Natural killer cell treated with Interleukin-12 subunit alpha and Interleukin-12 subunit beta and Interleukin-15 and Interleukin-18, amount 100 ng/mL, for 72 hours (primary cell): ENCODE measurements around the gene GRAMD1B. TPM values are rescaled to one million over a fixed set of nuclear protein-coding genes. Genes with fewer than 3 reads are reported as not detected.
"Not testable (repeated sequence)": the region's sequence is repeated elsewhere in the genome, so short reads cannot be mapped to it uniquely, and the experiment has no call there.

Experiments
- ATAC-seq, 2 donors: fragments of 150-1000 bp; cut with Tn5 transposase in 1 of 2; sonication (Bioruptor Pico), chemical (Tn5 transposase) in 1 of 2; 2 replicates each; pipeline ENCODE4 v1.10.0; 2021
- DNase-seq: peaks from one replicate; pipeline ENCODE4 v3.0.0; 2022; ENCODE audit warnings: low spot score
- H3K27ac Mint-ChIP-seq, 2 donors: 1 replicate in 1 of 2; 2 replicates in 1 of 2; pipeline ENCODE4 v1.8.0; 2022; ENCODE audit warnings: mixed read lengths in 2 of 2, mild to moderate bottlenecking in 1 of 2, moderate library complexity in 1 of 2
- H3K27me3 Mint-ChIP-seq, 2 donors: 1 replicate in 1 of 2; 2 replicates in 1 of 2; pipeline ENCODE4 v1.8.0; 2022; ENCODE audit warnings: mixed read lengths in 2 of 2
- H3K36me3 Mint-ChIP-seq: one replicate; pipeline ENCODE4 v1.8.0; 2022; ENCODE audit warnings: mixed read lengths
- H3K4me1 Mint-ChIP-seq, 2 donors: 1 replicate in 1 of 2; 2 replicates in 1 of 2; pipeline ENCODE4 v1.8.0; 2022; ENCODE audit warnings: low read depth in 2 of 2, mixed read lengths in 2 of 2, mild to moderate bottlenecking in 1 of 2
- H3K4me3 Mint-ChIP-seq: one replicate; pipeline ENCODE4 v1.8.0; 2022; ENCODE audit warnings: mixed read lengths
- H3K9me3 Mint-ChIP-seq: 2 replicates; pipeline ENCODE4 v1.8.0; 2022; ENCODE audit warnings: mixed read lengths
- total RNA-seq, 2 donors: library from RNA; stranded (reverse); gene quantifications; one replicate each; pipeline ENCODE4 v1.2.3, GENCODE V29; 2022

The GRAMD1B gene
- total RNA-seq, 2 donors from 2014 or later = 20.3 to 104 TPM

DNA sequence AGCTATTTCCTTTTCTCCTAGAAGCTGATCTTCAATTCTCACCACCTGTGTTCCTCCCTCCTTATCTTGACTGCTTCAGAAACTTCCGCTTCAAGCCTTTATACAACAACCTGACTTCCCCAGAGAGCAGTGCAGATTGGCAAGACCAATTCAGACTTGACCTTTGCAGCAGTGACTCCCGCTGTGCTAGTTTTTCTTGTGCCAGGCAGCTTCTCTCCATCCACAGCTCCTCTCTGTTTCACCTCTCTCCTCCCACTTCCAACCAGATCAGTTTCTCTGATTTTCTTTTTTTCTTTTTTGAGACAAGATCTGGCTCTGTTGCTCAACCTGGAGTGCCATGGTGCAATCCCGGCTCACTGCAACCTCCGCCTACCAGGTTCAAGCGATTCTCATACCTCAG, 74.3 kb downstream of the GRAMD1B start:
- Mint-ChIP-seq H3K27me3 (peaks cover 0 to 2% of the 10 kb centered on the region in 2 donors), H3K4me3 (no peak overlapping the region), H3K9me3 (no peaks in the 10 kb centered on the region), H3K27ac (no peak overlapping the region), H3K36me3 (no peaks in the 10 kb centered on the region), H3K4me1 (peaks cover 15 to 22% of the 10 kb centered on the region in 2 donors)
- ATAC-seq (no peak), DNase-seq (no peak)

- no peaks in the 10 kb centered on the region for H3K36me3 Mint-ChIP-seq
- H3K9me3 Mint-ChIP-seq = no peaks in the 10 kb centered on the region
- H3K4me3 Mint-ChIP-seq = no peak overlapping the region
- peaks cover 0 to 2% of the 10 kb centered on the region in 2 donors for H3K27me3 Mint-ChIP-seq
- H3K27ac Mint-ChIP-seq = no peak overlapping the region
- DNase-seq (no peak), ATAC-seq (no peak)
- peaks cover 15 to 23% of the 10 kb centered on the region in 2 donors for H3K4me1 Mint-ChIP-seq
These were observed 75.7 kb downstream of the GRAMD1B start for GRCh38 chr11:123505546-123506299.

DNA sequence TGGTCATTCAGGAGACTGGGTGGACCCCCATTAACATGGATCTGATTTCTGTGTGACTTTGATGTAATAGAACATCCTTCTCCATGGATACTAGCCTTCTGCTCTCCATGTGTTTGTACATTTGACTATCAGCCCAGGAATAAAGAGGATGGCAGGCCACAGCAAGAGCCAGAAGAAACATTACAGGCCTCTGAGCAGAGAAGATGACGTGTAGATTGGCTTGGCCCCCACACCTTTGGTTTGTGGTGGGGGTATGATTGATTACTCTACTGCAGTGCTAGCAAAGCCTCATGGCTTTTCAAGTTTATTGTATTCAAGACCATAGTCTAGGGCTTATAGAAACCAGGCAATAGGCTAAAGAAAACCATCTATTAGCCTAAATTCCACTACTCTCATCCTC, 77.0 kb downstream of the GRAMD1B start:
- no peaks in the 10 kb centered on the region for H3K9me3 Mint-ChIP-seq
- ATAC-seq = peak in 1 of 2 donors; percentile 72
- no peak overlapping the region for H3K4me3 Mint-ChIP-seq
- no peak for DNase-seq
- no peaks in the 10 kb centered on the region for H3K36me3 Mint-ChIP-seq
- H3K27ac Mint-ChIP-seq = no peak overlapping the region
- peaks cover 0 to 5% of the 10 kb centered on the region in 2 donors for H3K27me3 Mint-ChIP-seq
- peaks cover 20 to 28% of the 10 kb centered on the region in 2 donors for H3K4me1 Mint-ChIP-seq

DNA sequence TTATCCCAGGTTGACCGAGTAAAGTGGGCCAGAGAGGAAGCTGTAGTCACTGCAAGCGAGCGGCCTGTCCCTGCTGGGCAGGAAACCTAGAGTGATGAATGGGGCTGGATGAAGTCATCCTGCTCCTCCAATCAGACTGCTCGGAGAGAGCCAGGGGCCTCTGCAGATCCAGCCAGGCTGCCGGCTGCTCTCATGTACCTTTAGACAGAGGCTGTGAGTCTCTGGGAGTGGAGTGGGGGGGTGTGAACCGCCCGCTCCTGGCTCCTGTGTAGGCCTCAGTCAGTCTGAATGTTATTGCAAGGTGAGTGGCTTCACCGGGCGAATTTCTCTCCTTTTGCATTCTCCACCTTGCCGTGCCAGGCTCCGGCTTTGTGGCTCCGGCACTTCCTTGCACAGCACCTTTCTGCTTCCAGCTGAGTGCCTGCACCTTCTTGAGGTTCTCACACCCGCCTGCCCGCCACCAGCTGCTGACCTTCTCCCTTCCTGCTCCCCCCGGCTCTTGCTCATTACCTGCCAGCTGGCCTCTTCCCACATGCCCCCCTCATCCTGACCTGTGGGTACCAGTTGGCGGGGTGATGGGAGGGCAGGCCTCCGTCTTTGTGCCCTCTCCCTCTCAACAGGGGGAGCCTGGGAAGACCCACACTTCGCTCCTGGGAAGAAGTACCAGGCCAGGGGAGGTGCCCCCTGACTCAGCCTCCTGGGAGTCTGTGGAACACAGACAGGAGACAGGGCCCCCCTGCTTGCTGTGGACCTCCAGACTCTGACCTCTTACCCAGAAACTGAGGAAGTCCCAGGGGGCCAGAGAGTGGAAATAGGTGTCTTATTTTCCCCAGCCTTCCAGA, 79.9 kb downstream of the GRAMD1B start:
- peaks cover 0 to 5% of the 10 kb centered on the region in 2 donors for H3K27me3 Mint-ChIP-seq
- no peak for ATAC-seq

GRCh38 chr11:123510579-123510905, 80.5 kb downstream of the GRAMD1B start:
- ATAC-seq (no peak), DNase-seq (no peak)
- no peak overlapping the region for H3K27ac Mint-ChIP-seq
- peaks cover 0 to 5% of the 10 kb centered on the region in 2 donors for H3K27me3 Mint-ChIP-seq
- H3K4me3 Mint-ChIP-seq = no peak overlapping the region
- no peaks in the 10 kb centered on the region for H3K9me3 Mint-ChIP-seq
- peaks cover 13 to 18% of the 10 kb centered on the region in 2 donors for H3K4me1 Mint-ChIP-seq
- H3K36me3 Mint-ChIP-seq = no peaks in the 10 kb centered on the region

More for the DNA sequence above, 79.9 kb downstream of the GRAMD1B start:
- DNase-seq = no peak
- Mint-ChIP-seq H3K4me1 (peaks cover 13 to 19% of the 10 kb centered on the region in 2 donors), H3K4me3 (no peak overlapping the region), H3K9me3 (no peaks in the 10 kb centered on the region), H3K27ac (no peak overlapping the region), H3K36me3 (no peaks in the 10 kb centered on the region)

DNA sequence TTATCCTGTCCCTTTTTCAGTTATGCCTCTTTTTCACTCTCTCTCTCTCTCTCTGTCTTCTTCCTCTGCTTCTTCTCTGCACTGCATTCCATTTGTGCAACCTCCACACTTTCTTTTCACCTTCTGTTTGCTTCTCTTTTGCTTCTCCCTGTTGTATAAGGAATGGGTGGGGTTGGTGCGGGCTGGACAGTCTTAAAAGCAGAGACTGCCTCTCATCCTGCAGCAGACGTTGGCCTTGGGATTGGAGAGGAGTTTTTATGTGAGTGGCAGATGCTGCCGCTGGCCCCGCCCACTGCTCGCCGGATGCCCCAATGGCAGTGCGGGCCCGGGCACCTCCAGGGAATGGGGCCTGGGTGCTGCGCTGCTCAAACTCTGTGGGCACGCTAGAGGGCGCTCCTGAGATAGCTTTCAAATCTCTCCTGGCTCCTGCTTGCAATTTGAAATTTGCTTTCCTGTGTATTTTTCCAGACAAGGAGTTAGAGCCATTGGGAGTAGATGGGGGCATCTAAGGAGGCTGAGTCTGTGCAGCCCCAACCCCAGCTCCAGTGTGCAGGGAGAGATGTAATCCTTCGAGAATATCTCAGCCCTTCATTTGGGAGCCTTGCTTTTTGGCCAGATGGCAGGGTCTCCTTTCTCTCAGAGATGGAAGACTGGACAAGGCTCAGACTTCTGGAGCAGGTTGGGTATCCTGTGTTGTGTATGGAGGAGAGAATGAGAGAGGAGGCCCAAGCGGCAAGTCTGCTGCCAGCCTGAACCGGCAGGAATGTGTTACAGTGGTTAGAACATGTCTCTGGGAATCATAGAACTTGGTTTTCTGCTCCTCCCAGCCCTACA, 81.2 kb downstream of the GRAMD1B start:
- Mint-ChIP-seq H3K4me1 (peaks cover 9 to 13% of the 10 kb centered on the region in 2 donors), H3K36me3 (no peaks in the 10 kb centered on the region), H3K4me3 (no peak overlapping the region), H3K9me3 (no peaks in the 10 kb centered on the region), H3K27ac (no peak overlapping the region), H3K27me3 (peaks cover 0 to 3% of the 10 kb centered on the region in 2 donors)
- ATAC-seq (peak; percentile 87 to 91), DNase-seq (peak; percentile 76)

DNA sequence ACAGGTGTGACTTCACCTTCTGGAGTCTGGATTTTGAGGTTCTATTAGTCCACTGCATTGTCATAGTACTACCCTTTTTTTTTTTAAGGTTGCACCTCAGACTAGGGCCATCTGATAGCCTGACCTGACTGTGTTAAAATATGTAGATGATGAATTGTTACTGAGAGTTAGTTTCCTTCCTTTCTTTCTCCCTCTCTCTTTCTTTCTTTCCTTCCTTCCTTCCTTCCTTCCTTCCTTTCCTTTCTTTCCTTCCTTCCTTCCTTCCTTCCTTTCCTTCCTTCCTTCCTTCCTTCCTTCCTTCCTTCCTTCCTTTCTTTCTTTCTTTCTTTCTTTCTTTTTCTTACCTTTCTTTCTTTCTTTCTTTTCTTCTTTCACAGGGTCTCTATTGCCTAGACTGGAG, 83.2 kb downstream of the GRAMD1B start:
- not testable (repeated sequence) for H3K9me3 Mint-ChIP-seq, H3K4me3 Mint-ChIP-seq, H3K36me3 Mint-ChIP-seq, ATAC-seq, DNase-seq, H3K27me3 Mint-ChIP-seq
- peak overlapping the region in 1 of 2 donors; percentile 24 for H3K27ac Mint-ChIP-seq
- peaks cover 18 to 22% of the 10 kb centered on the region in 2 donors for H3K4me1 Mint-ChIP-seq

DNA sequence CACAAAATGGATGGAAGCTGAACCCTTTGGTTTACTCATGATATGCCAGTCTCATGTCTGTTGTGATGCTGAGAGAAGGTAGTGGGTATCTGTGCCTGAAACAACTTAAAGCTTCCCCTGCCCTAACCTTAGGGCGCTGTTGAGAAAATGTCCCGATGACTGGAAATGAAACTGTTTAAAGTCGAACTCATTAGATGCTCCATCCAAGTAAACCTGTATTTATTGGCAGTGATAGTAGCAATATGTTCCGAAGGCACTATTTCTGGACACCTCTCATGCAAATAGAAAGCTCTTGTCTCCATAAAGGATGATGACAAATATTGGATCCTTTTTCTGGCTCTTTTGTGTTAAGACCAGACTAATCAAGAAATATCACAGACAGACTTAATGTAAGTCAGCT, 86.2 kb downstream of the GRAMD1B start:
- Mint-ChIP-seq H3K27me3 (peaks cover 0 to 7% of the 10 kb centered on the region in 2 donors), H3K27ac (no peak overlapping the region), H3K9me3 (no peaks in the 10 kb centered on the region), H3K36me3 (no peaks in the 10 kb centered on the region), H3K4me1 (peaks cover 27 to 30% of the 10 kb centered on the region in 2 donors), H3K4me3 (peak overlapping the region; percentile 14)
- ATAC-seq = no peak
- no peak for DNase-seq

- H3K4me1 Mint-ChIP-seq = peaks cover 27 to 30% of the 10 kb centered on the region in 2 donors
- peak overlapping the region; percentile 25 to 58 for H3K27ac Mint-ChIP-seq
- H3K27me3 Mint-ChIP-seq = peaks cover 0 to 9% of the 10 kb centered on the region in 2 donors
- ATAC-seq (peak; percentile 71 to 75), DNase-seq (no peak)
- H3K36me3 Mint-ChIP-seq = no peaks in the 10 kb centered on the region
- peak overlapping the region; percentile 71 for H3K4me3 Mint-ChIP-seq
- H3K9me3 Mint-ChIP-seq = no peaks in the 10 kb centered on the region
These were observed 87.7 kb downstream of the GRAMD1B start for GRCh38 chr11:123517559-123518364.

GRCh38 chr11:123518496-123519054, 88.5 kb downstream of the GRAMD1B start:
- Mint-ChIP-seq H3K27ac (peak overlapping the region; percentile 25 to 58), H3K4me1 (peaks cover 27 to 30% of the 10 kb centered on the region in 2 donors)

DNA sequence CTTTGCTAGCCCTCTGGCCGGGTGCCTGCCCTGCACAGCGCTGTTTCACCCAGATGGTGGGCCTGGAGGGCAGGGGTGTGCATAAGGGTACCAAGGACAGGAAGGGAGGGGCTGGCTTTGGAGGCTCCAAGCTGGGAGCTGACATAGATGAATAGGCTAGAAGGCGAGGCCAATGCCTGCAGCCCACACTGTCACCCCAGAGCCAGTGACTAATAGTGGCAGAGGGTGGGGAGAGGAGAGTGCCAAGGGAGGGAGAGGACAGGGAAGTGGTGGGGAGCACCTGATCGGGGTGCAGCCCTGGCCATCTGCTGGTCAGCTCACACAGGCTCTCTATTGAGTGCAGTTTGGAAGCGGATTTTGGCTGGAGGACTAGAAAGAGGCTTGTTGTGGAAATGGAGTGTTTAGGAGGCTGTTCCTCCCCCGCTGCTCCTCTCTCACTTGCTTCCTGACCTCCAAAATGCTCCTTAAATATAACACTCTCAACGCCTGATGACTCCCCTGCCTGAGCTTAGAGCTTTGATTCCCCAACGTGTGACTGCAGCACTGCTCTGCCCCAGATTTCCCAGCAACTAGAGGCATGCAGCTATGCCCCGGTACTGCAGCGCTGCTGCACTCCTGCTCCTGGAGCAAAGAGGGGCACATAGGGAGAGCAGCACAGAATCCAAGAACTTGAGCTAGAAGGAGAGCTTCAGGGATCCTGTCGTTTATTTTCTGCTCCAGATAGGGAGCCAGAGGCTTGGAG, 89.2 kb downstream of the GRAMD1B start:
- H3K9me3 Mint-ChIP-seq = no peaks in the 10 kb centered on the region
- peak overlapping the region; percentile 71 for H3K4me3 Mint-ChIP-seq
- no peaks in the 10 kb centered on the region for H3K36me3 Mint-ChIP-seq
- peak; percentile 48 to 70 for ATAC-seq
- DNase-seq = no peak
- H3K4me1 Mint-ChIP-seq = peaks cover 27 to 30% of the 10 kb centered on the region in 2 donors
- peak overlapping the region; percentile 25 to 58 for H3K27ac Mint-ChIP-seq
- peaks cover 0 to 9% of the 10 kb centered on the region in 2 donors for H3K27me3 Mint-ChIP-seq

More at GRCh38 chr11:123518496-123519054, 88.5 kb downstream of the GRAMD1B start:
- DNase-seq = no peak
- H3K9me3 Mint-ChIP-seq = no peaks in the 10 kb centered on the region
- H3K27me3 Mint-ChIP-seq = peaks cover 0 to 9% of the 10 kb centered on the region in 2 donors
- H3K4me3 Mint-ChIP-seq = peak overlapping the region; percentile 71
- no peaks in the 10 kb centered on the region for H3K36me3 Mint-ChIP-seq
- peak; percentile 78 to 81 for ATAC-seq

DNA sequence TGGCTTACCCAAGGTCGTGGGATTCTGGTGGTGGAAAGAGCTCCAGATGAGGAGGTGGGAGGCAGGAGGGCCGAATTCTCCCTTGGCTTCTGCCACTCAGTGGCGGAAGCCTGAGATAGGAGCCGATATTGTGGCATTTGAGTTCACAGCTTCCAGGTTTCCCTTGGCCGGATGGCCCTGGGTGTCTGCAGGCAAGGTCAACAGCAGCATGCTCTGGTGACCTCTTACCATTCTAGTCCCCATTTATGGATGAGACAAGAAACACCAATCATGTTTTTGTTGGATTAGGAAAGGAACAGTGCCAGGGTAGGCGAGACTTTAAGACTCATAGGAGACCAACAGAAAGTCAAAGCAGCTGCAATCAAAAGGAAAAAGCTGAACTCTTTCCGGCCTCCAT, 89.7 kb downstream of the GRAMD1B start:
- ATAC-seq = no peak
- DNase-seq = no peak
- Mint-ChIP-seq H3K4me1 (peaks cover 27 to 30% of the 10 kb centered on the region in 2 donors), H3K27me3 (peaks cover 0 to 9% of the 10 kb centered on the region in 2 donors), H3K27ac (no peak overlapping the region), H3K36me3 (no peaks in the 10 kb centered on the region), H3K4me3 (no peak overlapping the region), H3K9me3 (no peaks in the 10 kb centered on the region)
